Endothelial cell of umbilical vein (primary cell): ENCODE data around the gene SMIM17. TPM values are rescaled to one million over a fixed set of nuclear protein-coding genes. Genes with fewer than 3 reads are reported as not detected.

Experiments used
- BruUV-seq: library from RNA; stranded (reverse); fragments of 400-500 nt; replicated peaks from 2 replicates; lab custom pipeline; 2021; lab: Mats Ljungman, UMichigan
- CTCF ChIA-PET: fragments of 300-600, 350-600 bp; sonication (Branson Sonifier 250); formaldehyde crosslinking; loops from one replicate; lab custom pipeline; 2021; ENCODE audit warnings: antibody characterized with exemption, inconsistent platforms; lab: Charles Lee
- POLR2A ChIA-PET: fragments of 300-600, 350-600 bp; sonication (Branson Sonifier 250); formaldehyde crosslinking; loops from one replicate; lab custom pipeline; 2021; ENCODE audit warnings: antibody characterized with exemption, inconsistent platforms; lab: Charles Lee
- DNase-seq: peaks from one replicate; pipeline ENCODE4 v3.0.0-alpha.2; 2011; ENCODE audit warnings: low read depth, low spot score
- FAIRE-seq: peaks from 2 replicates; lab custom pipeline; 2011; peaks lifted over from hg19 to GRCh38; lab: Jason Lieb, UNC
- H2AFZ ChIP-seq: 2 replicates; pipeline ENCODE4 v1.6.0; 2012; ENCODE audit warnings: low read depth, low read length, control low read depth, inconsistent platforms
- H3K27ac ChIP-seq: 2 replicates; pipeline ENCODE4 v1.5.1; 2011; ENCODE audit warnings: low read depth, mild to moderate bottlenecking, control low read depth, low read length, moderate library complexity; ENCODE audit not compliant: insufficient read depth
- H3K27me3 ChIP-seq, 2 experiments: 2 replicates each; pipeline versions ENCODE4 v1.6.0 to v1.6.1; 2011; ENCODE audit warnings: low read length in 2 of 2, mixed read lengths in 1 of 2; ENCODE audit not compliant: control insufficient read depth in 2 of 2, insufficient read depth in 2 of 2
- H3K36me3 ChIP-seq, 2 experiments: 2 replicates in 1 of 2; 3 replicates in 1 of 2; pipeline ENCODE4 v1.5.1; 2011; ENCODE audit warnings: low read length in 2 of 2, mild to moderate bottlenecking in 1 of 2, moderate library complexity in 1 of 2; ENCODE audit not compliant: control insufficient read depth in 2 of 2, insufficient read depth in 2 of 2; ENCODE audit errors: extremely low read depth in 1 of 2
- H3K4me1 ChIP-seq: 3 replicates; pipeline ENCODE4 v1.5.1; 2011; ENCODE audit warnings: mild to moderate bottlenecking, low read length; ENCODE audit not compliant: control insufficient read depth, insufficient read depth; ENCODE audit errors: extremely low read depth
- H3K4me2 ChIP-seq: 2 replicates; pipeline ENCODE4 v1.6.1; 2011; ENCODE audit warnings: low read length, control low read depth, mixed read lengths; ENCODE audit not compliant: insufficient read depth
- H3K4me3 ChIP-seq, 3 experiments: fragments of 200-600 bp in 1 of 3; sonication (generic), shearing (Covaris generic) in 1 of 3; replicated peaks in 1 of 3; 2 replicates each; pipeline ENCODE4 v1.5.1; 2011 to 2016; ENCODE audit warnings: control low read depth in 3 of 3, low read length in 3 of 3, mild to moderate bottlenecking in 2 of 3, inconsistent platforms in 1 of 3, low read depth in 1 of 3, moderate library complexity in 1 of 3; ENCODE audit not compliant: insufficient read depth in 1 of 3
- H3K79me2 ChIP-seq: 2 replicates; pipeline ENCODE4 v1.6.0; 2012; ENCODE audit warnings: low read length, inconsistent platforms; ENCODE audit not compliant: control insufficient read depth, insufficient read depth
- H3K9ac ChIP-seq: replicated peaks from 2 replicates; pipeline ENCODE3; 2011; ENCODE audit warnings: low read length, control low read depth; ENCODE audit not compliant: insufficient read depth; ENCODE audit errors: extremely low read depth
- H3K9me1 ChIP-seq: replicated peaks from 3 replicates; pipeline ENCODE4 v1.6.0; 2011; ENCODE audit warnings: mild to moderate bottlenecking, low read length; ENCODE audit not compliant: control insufficient read depth, insufficient read depth; ENCODE audit errors: extremely low read depth
- H3K9me3 ChIP-seq: replicated peaks from 2 replicates; pipeline ENCODE4 v1.5.1; 2012; ENCODE audit warnings: low read length, inconsistent platforms; ENCODE audit not compliant: control insufficient read depth, insufficient read depth
- H4K20me1 ChIP-seq: replicated peaks from 2 replicates; pipeline ENCODE3; 2011; ENCODE audit warnings: mild to moderate bottlenecking, low read length; ENCODE audit not compliant: control insufficient read depth, insufficient read depth; ENCODE audit errors: extremely low read depth
- CTCF ChIP-seq, 2 donors: IDR thresholded peaks; 1 replicate in 1 of 2; 2 replicates in 1 of 2; pipeline ENCODE4 v1.5.1; 2011; ENCODE audit warnings: low read length in 2 of 2, mild to moderate bottlenecking in 2 of 2, moderate library complexity in 2 of 2, control low read depth in 1 of 2, inconsistent platforms in 1 of 2, low read depth in 1 of 2; ENCODE audit not compliant: insufficient read depth in 1 of 2; ENCODE audit errors: extremely low read depth in 1 of 2
- EZH2 ChIP-seq: IDR thresholded peaks from 2 replicates; pipeline ENCODE4 v1.6.1; 2012; ENCODE audit warnings: borderline replicate concordance, low read depth, mild to moderate bottlenecking, moderate library complexity, low read length, inconsistent platforms; ENCODE audit not compliant: severe bottlenecking
- FOS ChIP-seq: IDR thresholded peaks from 2 replicates; pipeline ENCODE4 v1.6.1; 2011; ENCODE audit warnings: mild to moderate bottlenecking, low read length, moderate library complexity, borderline replicate concordance; ENCODE audit not compliant: insufficient read depth
- GATA2 ChIP-seq: IDR thresholded peaks from 2 replicates; pipeline ENCODE4 v1.7.0; 2011; ENCODE audit warnings: low read depth, mild to moderate bottlenecking, moderate library complexity, mixed read lengths, low read length; ENCODE audit not compliant: insufficient read length, insufficient read depth
- JUN ChIP-seq: IDR thresholded peaks from 2 replicates; pipeline ENCODE4 v1.6.1; 2011; ENCODE audit warnings: borderline replicate concordance, low read depth; ENCODE audit not compliant: insufficient read length, insufficient read depth
- MYC ChIP-seq: IDR thresholded peaks from one replicate; pipeline ENCODE4 v1.6.1; 2011; ENCODE audit warnings: mild to moderate bottlenecking, low read depth, low read length
- POLR2A ChIP-seq: IDR thresholded peaks from 2 replicates; pipeline ENCODE4 v1.6.1; 2012; ENCODE audit warnings: low read depth, mild to moderate bottlenecking, control low read depth, low read length
- POLR2AphosphoS5 ChIP-seq: IDR thresholded peaks from 2 replicates; pipeline ENCODE4 v1.6.1; 2012; ENCODE audit warnings: low read depth, mild to moderate bottlenecking, control low read depth, low read length, moderate library complexity; ENCODE audit not compliant: insufficient read depth
- dilution Hi-C: fragments of 300-500 bp; cut with MboI; formaldehyde crosslinking; loops from one replicate; pipeline ENCODE4 v1.15.0; 2019; ENCODE audit warnings: low sequenced_read_pairs; ENCODE audit not compliant: extremely low pct_ligation_motif_present
- intact Hi-C: fragments of 100-400 bp; cut with micrococcal nuclease; formaldehyde crosslinking; loops from one replicate; pipeline ENCODE4 v1.10.0; 2022
- polyA plus RNA-seq, 4 experiments: library from polyadenylated mRNA; depleted of rRNA in 3 of 4; stranded (reverse) in 3 of 4; unstranded in 1 of 4; fragments of >200 nt; gene quantifications; 2 replicates each; pipeline versions ENCODE4 v1.2.1 to v1.2.3, GENCODE V29; 2011 to 2012; ENCODE audit warnings: missing spikeins in 1 of 4
- total RNA-seq: library from RNA; stranded (reverse); gene quantifications from 2 replicates; pipeline ENCODE4 v1.2.3, GENCODE V29; 2021
- TF ChIP-seq, protein P1 (sequence below): IDR thresholded peaks from 2 replicates; pipeline ENCODE4 v1.6.1; 2011; ENCODE audit not compliant: insufficient read depth, insufficient read length

SMIM17 gene
- total and polyA plus RNA-seq, 2 donors (not counting 3 experiments of a cell fraction or from before 2014, with no cell fraction given), result 0.10 to 1.4 TPM

DNA sequence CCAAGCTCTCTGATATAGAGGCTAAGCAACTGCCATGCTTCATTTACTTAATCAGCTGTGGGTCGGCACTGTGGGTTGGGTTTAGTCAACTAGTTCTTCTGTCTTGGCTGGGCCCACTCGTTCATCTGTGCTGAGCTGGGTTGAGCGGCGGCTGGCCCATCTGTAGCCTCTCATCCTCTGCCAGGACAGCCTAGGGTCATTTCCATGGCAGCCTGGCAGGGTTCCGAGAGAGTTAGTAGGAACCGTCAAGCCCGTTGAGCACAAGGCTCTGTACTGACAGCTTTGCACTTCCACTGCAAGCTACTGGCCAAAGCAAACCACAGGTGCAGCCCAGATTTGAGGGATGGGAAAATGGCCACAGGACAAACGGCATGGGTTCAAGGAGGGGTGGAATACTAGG lies 35.2 kb downstream of the SMIM17 start:
- H3K27me3 ChIP-seq, result no peaks in the 10 kb centered on the region
- dilution Hi-C loops, result no loop called here

More for the DNA sequence above, 35.2 kb downstream of the SMIM17 start:
- H3K9ac ChIP-seq, result no peak overlapping the region
- POLR2A ChIA-PET, result no interaction called here
- H2AFZ ChIP-seq, result no peak overlapping the region
- no peak overlapping the region for H3K4me3 ChIP-seq
- no peaks in the 10 kb centered on the region for H3K36me3 ChIP-seq
- no peak overlapping the region for H3K4me2 ChIP-seq
- no TSS peak for BruUV-seq
- DNase-seq, result no peak
- CTCF ChIA-PET, result no interaction called here
- intact Hi-C loops, result no loop called here
- no peak for FAIRE-seq
- no peaks in the 10 kb centered on the region for H3K79me2 ChIP-seq
- TF ChIP-seq, protein P1, sequence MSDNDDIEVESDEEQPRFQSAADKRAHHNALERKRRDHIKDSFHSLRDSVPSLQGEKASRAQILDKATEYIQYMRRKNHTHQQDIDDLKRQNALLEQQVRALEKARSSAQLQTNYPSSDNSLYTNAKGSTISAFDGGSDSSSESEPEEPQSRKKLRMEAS, result no peak
- TF ChIP-seq CTCF (IDR thresholded peaks at IDR 0.05; ENCODE audit: extremely low read depth in 1 of 2, insufficient read depth in 1 of 2, low read depth in 1 of 2, low read length in 2 of 2) (no peak), EZH2 (no peak), POLR2AphosphoS5 (no peak), FOS (no peak), POLR2A (no peak), JUN (no peak), MYC (no peak), GATA2 (no peak)
- no peak overlapping the region for H3K27ac ChIP-seq
- peaks cover 3% of the 10 kb centered on the region for H3K9me3 ChIP-seq
- no peaks in the 10 kb centered on the region for H3K9me1 ChIP-seq
- no peaks in the 10 kb centered on the region for H3K4me1 ChIP-seq
- no peaks in the 10 kb centered on the region for H4K20me1 ChIP-seq
